ENCODE measurements around the gene OTOP2.

GRCh38 chr17:74920306-74920620 lies 3.8 kb upstream of the OTOP2 start:
- TF ChIP-seq ZC3H10 (CRISPR knock-in tag; IDR thresholded peaks at IDR 0.05) (no peak), BACH2 (CRISPR knock-in tag; IDR thresholded peaks at IDR 0.05; ENCODE audit: borderline replicate concordance) (no peak), CSDC2 (CRISPR knock-in tag; IDR thresholded peaks at IDR 0.05) (no peak), TOX (CRISPR knock-in tag; IDR thresholded peaks at IDR 0.05; ENCODE audit: borderline replicate concordance) (no peak), RARB (CRISPR knock-in tag; IDR thresholded peaks at IDR 0.05) (no peak), CREB5 (CRISPR knock-in tag; IDR thresholded peaks at IDR 0.05; ENCODE audit: low read depth) (no peak), ZNF70 (CRISPR knock-in tag; IDR thresholded peaks at IDR 0.05) (no peak), GLIS3 (CRISPR knock-in tag; IDR thresholded peaks at IDR 0.05) (no peak)
- TF ChIP-seq, protein P1, sequence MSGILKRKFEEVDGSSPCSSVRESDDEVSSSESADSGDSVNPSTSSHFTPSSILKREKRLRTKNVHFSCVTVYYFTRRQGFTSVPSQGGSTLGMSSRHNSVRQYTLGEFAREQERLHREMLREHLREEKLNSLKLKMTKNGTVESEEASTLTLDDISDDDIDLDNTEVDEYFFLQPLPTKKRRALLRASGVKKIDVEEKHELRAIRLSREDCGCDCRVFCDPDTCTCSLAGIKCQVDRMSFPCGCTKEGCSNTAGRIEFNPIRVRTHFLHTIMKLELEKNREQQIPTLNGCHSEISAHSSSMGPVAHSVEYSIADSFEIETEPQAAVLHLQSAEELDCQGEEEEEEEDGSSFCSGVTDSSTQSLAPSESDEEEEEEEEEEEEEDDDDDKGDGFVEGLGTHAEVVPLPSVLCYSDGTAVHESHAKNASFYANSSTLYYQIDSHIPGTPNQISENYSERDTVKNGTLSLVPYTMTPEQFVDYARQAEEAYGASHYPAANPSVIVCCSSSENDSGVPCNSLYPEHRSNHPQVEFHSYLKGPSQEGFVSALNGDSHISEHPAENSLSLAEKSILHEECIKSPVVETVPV (CRISPR knock-in tag; IDR thresholded peaks at IDR 0.05), result no peak
- TF ChIP-seq, protein P2, sequence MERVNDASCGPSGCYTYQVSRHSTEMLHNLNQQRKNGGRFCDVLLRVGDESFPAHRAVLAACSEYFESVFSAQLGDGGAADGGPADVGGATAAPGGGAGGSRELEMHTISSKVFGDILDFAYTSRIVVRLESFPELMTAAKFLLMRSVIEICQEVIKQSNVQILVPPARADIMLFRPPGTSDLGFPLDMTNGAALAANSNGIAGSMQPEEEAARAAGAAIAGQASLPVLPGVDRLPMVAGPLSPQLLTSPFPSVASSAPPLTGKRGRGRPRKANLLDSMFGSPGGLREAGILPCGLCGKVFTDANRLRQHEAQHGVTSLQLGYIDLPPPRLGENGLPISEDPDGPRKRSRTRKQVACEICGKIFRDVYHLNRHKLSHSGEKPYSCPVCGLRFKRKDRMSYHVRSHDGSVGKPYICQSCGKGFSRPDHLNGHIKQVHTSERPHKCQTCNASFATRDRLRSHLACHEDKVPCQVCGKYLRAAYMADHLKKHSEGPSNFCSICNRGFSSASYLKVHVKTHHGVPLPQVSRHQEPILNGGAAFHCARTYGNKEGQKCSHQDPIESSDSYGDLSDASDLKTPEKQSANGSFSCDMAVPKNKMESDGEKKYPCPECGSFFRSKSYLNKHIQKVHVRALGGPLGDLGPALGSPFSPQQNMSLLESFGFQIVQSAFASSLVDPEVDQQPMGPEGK (CRISPR knock-in tag; IDR thresholded peaks at IDR 0.05; ENCODE audit: borderline replicate concordance), result no peak
